Hepatocyte (in vitro differentiated cells): ENCODE data around the gene GALNT17. TPM values are rescaled to one million over a fixed set of nuclear protein-coding genes. Genes with fewer than 3 reads are reported as not detected.

Experiments
- DNase-seq: peaks from one replicate; pipeline ENCODE4 v3.0.0-alpha.2; 2016; ENCODE audit warnings: low spot score
- H2AFZ ChIP-seq: fragments of 200-600 bp; sonication (generic); 2 replicates; pipeline ENCODE4 v1.6.0; 2016; ENCODE audit warnings: antibody characterized with exemption, mild to moderate bottlenecking
- H3K27ac ChIP-seq: fragments of 200-600 bp; sonication (generic); 2 replicates; pipeline ENCODE4 v1.5.1; 2016; ENCODE audit warnings: mild to moderate bottlenecking
- H3K27me3 ChIP-seq: fragments of 200-600 bp; sonication (generic); 2 replicates; pipeline ENCODE4 v1.6.1; 2016
- H3K36me3 ChIP-seq: fragments of 200-600 bp; sonication (generic); replicated peaks from 2 replicates; pipeline ENCODE4 v1.5.1; 2016; ENCODE audit warnings: low read depth; ENCODE audit not compliant: insufficient read depth
- H3K4me1 ChIP-seq: fragments of 200-600 bp; sonication (generic); 2 replicates; pipeline ENCODE4 v1.5.1; 2016; ENCODE audit warnings: mild to moderate bottlenecking, moderate library complexity; ENCODE audit not compliant: insufficient read depth
- H3K4me2 ChIP-seq: fragments of 200-600 bp; sonication (generic); 2 replicates; pipeline ENCODE4 v1.6.0; 2016
- H3K4me3 ChIP-seq: fragments of 200-600 bp; sonication (generic); 2 replicates; pipeline ENCODE4 v1.5.1; 2016; ENCODE audit warnings: mild to moderate bottlenecking
- H3K79me2 ChIP-seq: fragments of 200-600 bp; sonication (generic); 2 replicates; pipeline ENCODE4 v1.6.0; 2017; ENCODE audit warnings: mild to moderate bottlenecking
- H3K9me2 ChIP-seq: fragments of 200-600 bp; sonication (generic); replicated peaks from 2 replicates; pipeline ENCODE4 v1.6.0; 2017; ENCODE audit warnings: mild to moderate bottlenecking; ENCODE audit not compliant: insufficient read depth
- H3K9me3 ChIP-seq: fragments of 200-600 bp; sonication (generic); 2 replicates; pipeline ENCODE4 v1.5.1; 2016; ENCODE audit warnings: low read depth, mild to moderate bottlenecking
- H4K20me1 ChIP-seq: fragments of 200-600 bp; sonication (generic); 2 replicates; pipeline ENCODE4 v1.6.0; 2016; ENCODE audit warnings: mild to moderate bottlenecking; ENCODE audit not compliant: insufficient read depth, poor library complexity, severe bottlenecking
- EZH2 ChIP-seq: fragments of 200-600 bp; sonication (generic); IDR thresholded peaks from 2 replicates; pipeline ENCODE4 v1.6.1; 2016; ENCODE audit warnings: antibody characterized with exemption, mild to moderate bottlenecking, borderline replicate concordance
- EZH2phosphoT487 ChIP-seq: fragments of 200-600 bp; sonication (generic); IDR thresholded peaks from one replicate; pipeline ENCODE4 v1.6.1; 2018; ENCODE audit warnings: antibody characterized with exemption, mild to moderate bottlenecking, low read depth, moderate library complexity; ENCODE audit not compliant: unreplicated experiment, severe bottlenecking
- WGBS: methylation state at CpG from one replicate; pipeline ENCODE4 v1.1.6; 2016; ENCODE audit warnings: low lambda C conversion rate; ENCODE audit errors: missing lambda C conversion rate; 5-methylcytosine and 5-hydroxymethylcytosine counted together
- polyA plus RNA-seq: library from polyadenylated mRNA; unstranded; fragments of >200 nt; fragmentation: Nextera tagmentation; extraction: Ambion mirVana; gene quantifications from 2 replicates; pipeline ENCODE4 v1.2.1, GENCODE V29; 2016
- total RNA-seq: library from RNA; depleted of rRNA; stranded (reverse); fragments of >200 nt; gene quantifications from 2 replicates; pipeline ENCODE4 v1.2.3, GENCODE V29; 2014
- TF ChIP-seq, protein P1 (sequence below): fragments of 200-600 bp; sonication (generic); IDR thresholded peaks from 2 replicates; pipeline ENCODE4 v1.5.1; 2016; ENCODE audit warnings: antibody characterized with exemption, mild to moderate bottlenecking; ENCODE audit not compliant: poor library complexity

GALNT17 gene
- total and polyA plus RNA-seq, 2 experiments from 2014 or later = 4.3 to 8.1 TPM

DNA sequence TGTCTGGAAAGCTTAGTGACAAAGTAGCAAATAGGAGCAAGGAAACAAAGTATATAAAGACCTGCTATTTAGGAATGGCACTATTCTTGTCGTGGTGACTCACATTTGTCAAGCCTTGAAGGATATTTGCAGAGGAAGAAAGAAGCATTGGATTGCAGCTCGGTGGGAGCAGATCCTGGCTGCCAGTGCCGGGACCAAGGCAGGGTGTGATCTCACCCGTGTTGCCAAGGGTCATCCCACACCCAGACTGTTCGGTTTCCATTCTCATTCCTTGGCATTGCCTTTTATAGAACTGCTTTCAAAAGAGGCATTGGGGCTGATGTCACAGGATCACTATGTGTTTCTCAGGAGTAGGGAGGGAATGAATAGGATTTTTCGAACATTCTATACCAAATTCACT is 176.2 kb downstream of the GALNT17 start:
- Histone ChIP-seq H3K4me2 (no peak overlapping the region), H3K9me3 (no peaks in the 10 kb centered on the region), H3K27me3 (no peaks in the 10 kb centered on the region), H4K20me1 (no peaks in the 10 kb centered on the region), H3K4me3 (no peak overlapping the region), H3K79me2 (no peaks in the 10 kb centered on the region), H3K36me3 (no peaks in the 10 kb centered on the region), H2AFZ (no peak overlapping the region), H3K27ac (no peak overlapping the region), H3K9me2 (no peaks in the 10 kb centered on the region), H3K4me1 (peaks cover 2% of the 10 kb centered on the region)
- DNase-seq = peak; percentile 23
- TF ChIP-seq EZH2 (no peak), EZH2phosphoT487 (no peak)
- TF ChIP-seq, protein P1, sequence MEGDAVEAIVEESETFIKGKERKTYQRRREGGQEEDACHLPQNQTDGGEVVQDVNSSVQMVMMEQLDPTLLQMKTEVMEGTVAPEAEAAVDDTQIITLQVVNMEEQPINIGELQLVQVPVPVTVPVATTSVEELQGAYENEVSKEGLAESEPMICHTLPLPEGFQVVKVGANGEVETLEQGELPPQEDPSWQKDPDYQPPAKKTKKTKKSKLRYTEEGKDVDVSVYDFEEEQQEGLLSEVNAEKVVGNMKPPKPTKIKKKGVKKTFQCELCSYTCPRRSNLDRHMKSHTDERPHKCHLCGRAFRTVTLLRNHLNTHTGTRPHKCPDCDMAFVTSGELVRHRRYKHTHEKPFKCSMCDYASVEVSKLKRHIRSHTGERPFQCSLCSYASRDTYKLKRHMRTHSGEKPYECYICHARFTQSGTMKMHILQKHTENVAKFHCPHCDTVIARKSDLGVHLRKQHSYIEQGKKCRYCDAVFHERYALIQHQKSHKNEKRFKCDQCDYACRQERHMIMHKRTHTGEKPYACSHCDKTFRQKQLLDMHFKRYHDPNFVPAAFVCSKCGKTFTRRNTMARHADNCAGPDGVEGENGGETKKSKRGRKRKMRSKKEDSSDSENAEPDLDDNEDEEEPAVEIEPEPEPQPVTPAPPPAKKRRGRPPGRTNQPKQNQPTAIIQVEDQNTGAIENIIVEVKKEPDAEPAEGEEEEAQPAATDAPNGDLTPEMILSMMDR = no peak
- 48% methylated on average over 6 of the region's 6 CpGs for WGBS

DNA sequence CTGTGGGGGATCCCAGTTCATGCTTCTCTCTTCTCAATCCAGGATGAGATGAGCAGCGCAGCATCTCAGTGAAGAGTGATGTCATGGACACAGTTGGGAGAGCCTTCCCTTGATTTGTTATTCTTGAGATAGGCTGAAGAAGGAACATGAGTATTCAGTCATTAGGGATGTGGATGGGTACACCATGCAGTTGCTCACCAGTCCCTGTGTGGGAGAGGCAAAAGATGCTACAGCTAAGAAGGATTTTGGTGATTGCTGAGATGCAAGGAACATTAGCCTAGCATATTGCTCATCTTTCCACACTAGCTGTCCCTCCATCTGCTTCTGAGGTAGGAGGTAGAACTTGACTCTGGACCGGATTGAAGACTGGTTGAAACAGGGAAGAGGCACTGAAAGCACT is 179.6 kb downstream of the GALNT17 start:
- no peaks in the 10 kb centered on the region for H3K79me2 ChIP-seq
- H3K27me3 ChIP-seq = no peaks in the 10 kb centered on the region
- no peaks in the 10 kb centered on the region for H3K9me3 ChIP-seq
- no peaks in the 10 kb centered on the region for H4K20me1 ChIP-seq
- no peak overlapping the region for H3K27ac ChIP-seq
- H2AFZ ChIP-seq = no peak overlapping the region
- no peaks in the 10 kb centered on the region for H3K9me2 ChIP-seq
- DNase-seq = no peak
- 75% methylated on average over 2 of the region's 2 CpGs for WGBS
- TF ChIP-seq, protein P1 = no peak
- TF ChIP-seq EZH2 (no peak), EZH2phosphoT487 (no peak)
- H3K4me1 ChIP-seq = peaks cover 2% of the 10 kb centered on the region
- no peak overlapping the region for H3K4me3 ChIP-seq
- H3K4me2 ChIP-seq = no peak overlapping the region
- H3K36me3 ChIP-seq = no peaks in the 10 kb centered on the region

DNA sequence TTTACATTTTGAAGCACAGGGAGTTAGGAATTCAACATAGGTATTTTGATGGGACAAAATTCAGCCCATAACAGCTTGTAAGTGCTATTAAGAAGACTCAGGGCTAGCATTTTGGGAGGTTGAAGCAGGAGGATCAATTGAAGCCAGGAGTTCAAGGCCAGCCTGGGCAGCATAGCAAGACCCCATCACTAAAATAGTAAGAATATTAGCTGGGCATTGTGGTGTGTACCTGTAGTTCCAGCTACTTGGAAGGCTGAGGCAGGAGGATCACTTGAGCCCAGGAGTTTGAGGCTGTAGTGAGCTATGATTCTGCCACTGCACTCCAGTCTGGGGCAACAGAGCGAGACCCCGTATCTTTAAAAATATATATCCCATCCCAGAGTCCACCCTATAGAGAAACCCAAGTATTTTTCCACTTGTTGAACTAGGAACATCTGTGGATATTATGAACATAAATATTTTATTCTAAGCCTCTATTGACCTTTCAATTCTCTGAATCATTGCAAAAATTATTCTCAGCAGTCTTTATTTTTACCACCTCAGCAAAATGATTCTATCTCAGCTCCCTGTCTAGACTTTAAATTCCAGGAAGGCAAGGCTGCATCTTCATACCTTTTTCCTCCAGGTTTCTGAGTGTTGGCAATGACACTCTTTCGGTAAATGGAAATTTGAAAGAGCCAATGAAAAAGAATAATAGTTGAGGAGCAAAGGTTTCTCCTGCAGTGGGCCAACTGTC is 181.0 kb downstream of the GALNT17 start:
- Histone ChIP-seq H4K20me1 (no peaks in the 10 kb centered on the region), H3K36me3 (no peaks in the 10 kb centered on the region), H3K27ac (no peak overlapping the region), H3K4me2 (no peak overlapping the region), H3K79me2 (no peaks in the 10 kb centered on the region), H3K9me3 (no peaks in the 10 kb centered on the region), H3K4me3 (no peak overlapping the region), H3K4me1 (peaks cover 2% of the 10 kb centered on the region), H2AFZ (no peak overlapping the region), H3K9me2 (no peaks in the 10 kb centered on the region), H3K27me3 (no peaks in the 10 kb centered on the region)
- DNase-seq = no peak
- 95% methylated on average over 3 of the region's 3 CpGs for WGBS
- no peak for TF ChIP-seq EZH2phosphoT487
- TF ChIP-seq, protein P1 = no peak
- no peak for TF ChIP-seq EZH2
